Right lung (tissue), 5 donors: Measurements from ENCODE around the gene FBLIM1. TPM values are rescaled to one million over a fixed set of nuclear protein-coding genes. Genes with fewer than 3 reads are reported as not detected.

Source experiments
- DNase-seq, 2 donors: peaks; one replicate each; pipeline ENCODE4 v3.0.0-alpha.2; 2013
- polyA plus RNA-seq, 5 donors: library from polyadenylated mRNA; unstranded; fragments of 120-200 nt; gene quantifications; one replicate each; pipeline versions ENCODE4 v1.2.1 to v1.2.3, GENCODE V29; 2013; ENCODE audit warnings: inconsistent platforms in 1 of 5, low replicate concordance in 1 of 5; ENCODE audit not compliant: insufficient read length in 5 of 5, insufficient read depth in 1 of 5

The FBLIM1 gene
- polyA plus RNA-seq, 5 donors: 49.8 to 97.0 (median 72.9) TPM

DNA sequence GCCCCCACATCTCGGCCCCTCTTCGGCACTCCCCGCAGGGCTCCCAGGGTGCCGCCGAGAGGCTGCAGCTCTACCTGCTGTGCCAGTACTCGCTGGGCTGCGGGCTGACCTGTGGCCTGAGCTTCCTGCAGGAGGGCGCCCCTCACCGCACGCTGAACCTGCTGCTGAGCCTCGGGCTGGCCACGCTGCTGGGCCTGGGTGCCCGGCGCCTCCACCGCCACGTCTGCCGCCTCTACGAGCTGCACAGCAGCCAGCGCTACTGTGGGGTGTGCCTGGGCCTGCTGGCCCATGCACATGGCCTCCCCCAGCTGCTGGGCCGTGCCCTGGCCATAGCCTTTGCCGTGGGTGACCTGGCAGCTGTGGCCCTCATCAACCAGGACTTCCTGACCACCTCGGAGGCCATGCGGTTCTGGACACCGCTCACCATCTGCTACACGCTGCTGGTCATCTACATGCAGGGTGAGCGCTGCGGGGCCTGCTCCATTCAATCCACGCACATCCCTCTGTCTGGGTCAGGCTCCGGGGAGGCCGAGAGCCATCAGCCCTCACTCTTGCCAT lies 14.4 kb upstream of the FBLIM1 start:
- DNase-seq: no peak

DNA sequence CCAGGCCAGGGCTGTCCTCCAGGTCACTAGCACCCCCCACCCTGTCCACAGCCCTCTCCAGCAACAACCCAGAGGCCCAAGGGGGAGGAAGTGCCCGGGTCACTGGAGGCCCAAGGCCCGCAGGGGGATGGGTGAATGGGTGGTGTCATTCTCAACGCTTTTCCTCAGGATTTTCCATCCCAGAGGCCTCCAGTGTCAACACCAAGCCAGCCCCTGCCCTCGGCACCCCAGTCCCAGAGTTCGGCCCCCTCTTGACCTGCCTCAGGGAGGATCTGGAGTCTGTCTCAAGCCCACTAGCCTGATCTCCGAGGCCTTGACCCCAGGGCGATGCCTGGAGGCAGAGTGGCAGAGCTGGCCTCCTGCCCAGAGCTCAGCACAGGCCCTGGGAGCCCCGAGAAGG lies 11.2 kb upstream of the FBLIM1 start:
- no peak for DNase-seq

DNA sequence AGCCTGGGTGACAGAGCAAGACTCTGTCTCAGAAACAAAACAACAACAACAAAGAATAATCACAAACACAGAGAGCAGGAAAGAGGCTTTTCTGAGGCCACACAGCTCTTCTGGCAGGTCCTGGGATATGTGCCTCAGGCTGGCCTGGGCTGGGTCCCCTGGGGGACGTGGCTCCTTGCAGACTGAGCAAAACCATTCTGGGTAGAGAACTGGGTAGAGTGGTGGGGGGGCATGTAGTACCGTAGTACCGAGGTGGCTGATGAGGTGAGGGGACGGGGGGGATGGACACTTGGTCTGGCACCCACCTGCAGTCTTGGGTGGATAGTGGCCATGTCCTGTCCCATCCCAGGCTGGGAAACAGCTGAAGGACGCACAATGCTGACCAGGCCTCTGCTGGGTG lies 10.3 kb upstream of the FBLIM1 start:
- DNase-seq: no peak

DNA sequence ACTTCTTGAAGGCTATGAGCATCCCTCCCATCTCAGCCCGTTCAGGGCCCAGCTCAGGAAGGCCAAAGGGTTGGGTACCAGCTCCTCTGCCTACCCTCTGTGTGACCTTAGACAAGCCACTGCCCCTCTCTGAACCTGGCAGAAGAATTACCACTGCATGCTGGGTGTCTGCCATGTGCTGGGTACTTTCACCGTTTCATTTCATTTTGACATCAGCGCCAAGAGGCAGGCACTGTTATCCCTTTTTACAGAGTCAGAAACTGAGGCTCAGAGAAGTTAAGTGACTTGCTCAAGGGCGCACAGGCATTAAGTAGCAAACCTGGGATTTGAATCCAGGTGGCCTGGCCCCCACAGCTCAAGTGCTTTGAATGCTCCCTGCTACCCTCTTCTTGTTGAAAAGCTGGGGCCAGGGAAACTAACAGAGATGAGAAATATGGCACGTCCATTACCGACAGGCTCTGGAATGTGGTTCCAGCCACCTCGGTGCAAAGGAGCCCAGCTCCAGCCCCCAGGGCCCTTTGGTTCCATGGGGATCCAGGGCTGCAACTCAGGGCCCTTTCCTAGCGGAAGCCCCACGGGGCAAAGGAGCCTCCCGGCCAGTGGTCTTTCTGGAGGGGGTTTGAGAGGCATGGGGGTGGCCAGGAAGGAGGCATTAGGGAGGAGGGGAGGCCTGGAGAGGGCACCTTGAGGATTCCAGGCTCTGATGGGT lies 9.8 kb upstream of the FBLIM1 start:
- DNase-seq: no peak

DNA sequence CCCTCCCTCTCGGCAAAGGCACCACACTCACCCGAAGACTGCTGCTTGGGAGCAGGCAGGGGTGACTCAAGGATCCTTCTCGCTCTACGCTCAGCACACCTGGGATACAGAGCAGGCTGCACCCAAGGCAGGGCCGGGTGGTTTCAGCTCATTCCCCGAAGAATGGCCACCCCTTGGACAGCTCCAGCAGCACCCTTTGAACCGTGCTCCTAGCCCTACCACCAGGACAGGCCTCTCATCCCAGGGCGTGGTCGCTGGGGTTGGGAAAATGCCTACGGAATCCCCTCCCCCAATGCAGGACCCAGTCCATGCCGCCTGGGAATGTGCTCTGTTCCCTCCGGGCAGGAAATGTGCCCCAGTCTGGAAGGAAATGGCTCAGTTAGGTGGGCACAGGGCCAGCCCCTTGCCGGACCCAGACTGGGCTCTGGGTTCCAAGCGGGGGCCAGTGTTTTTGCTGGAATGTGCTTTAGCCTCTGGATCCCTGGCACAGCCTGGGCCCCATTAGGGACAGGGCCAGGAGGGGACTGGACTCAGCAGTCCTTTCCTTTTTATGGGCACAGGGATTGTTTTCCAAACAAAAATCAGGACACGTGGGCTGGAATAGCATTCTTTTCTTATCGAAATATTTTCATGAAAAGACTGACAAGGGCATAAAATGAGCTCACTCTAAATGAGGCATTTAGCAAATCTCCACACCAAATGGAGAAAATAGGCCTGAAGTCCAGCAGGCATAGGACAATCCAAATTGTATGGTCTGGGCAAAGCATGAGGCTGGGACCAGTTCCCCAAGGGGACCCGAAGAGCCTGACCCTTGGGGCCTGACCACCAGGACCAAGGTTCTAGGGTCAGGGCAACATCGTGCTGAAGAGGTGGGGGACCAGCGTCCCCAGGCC lies 8.9 kb upstream of the FBLIM1 start:
- DNase-seq: no peak

DNA sequence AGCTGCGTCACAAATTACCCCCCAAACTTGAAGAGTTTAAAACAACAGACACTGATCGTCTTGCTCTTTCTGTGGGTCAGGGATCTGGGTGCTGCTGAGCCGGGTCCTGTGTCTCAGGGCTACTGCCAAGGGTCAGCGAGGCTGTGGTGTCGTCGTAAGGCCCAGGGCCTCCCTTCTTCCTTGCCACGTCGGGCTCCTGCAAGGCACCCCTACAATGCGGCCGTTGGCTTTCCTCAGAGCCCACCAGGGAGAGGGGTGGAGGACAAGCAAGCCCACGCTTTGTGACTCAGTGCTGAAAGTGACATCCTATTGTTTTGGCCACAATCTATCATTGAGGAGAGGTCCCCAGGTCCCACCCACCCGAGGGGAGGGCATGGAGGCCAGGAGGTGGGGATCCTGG lies 7.7 kb upstream of the FBLIM1 start:
- DNase-seq: no peak

DNA sequence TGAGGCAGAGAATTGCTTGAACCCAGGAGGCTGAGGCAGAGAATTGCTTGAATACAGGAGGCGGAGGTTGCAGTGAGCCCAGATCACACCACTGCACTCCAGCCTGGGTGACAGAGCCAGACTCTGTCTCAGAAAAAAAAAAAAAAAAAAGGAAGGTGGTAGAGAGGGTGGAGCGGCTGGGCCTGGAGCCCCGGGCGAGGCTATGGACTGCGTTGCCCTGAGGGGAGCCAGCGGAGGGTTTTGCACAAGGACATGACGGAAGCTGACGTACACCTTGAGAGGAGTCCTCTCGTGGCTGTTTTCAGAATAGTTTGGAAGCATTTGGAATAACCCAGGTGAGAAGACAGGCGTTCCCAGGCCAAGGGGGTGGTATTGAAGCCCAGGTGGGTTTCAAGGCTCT lies 6.9 kb upstream of the FBLIM1 start:
- DNase-seq: no peak

DNA sequence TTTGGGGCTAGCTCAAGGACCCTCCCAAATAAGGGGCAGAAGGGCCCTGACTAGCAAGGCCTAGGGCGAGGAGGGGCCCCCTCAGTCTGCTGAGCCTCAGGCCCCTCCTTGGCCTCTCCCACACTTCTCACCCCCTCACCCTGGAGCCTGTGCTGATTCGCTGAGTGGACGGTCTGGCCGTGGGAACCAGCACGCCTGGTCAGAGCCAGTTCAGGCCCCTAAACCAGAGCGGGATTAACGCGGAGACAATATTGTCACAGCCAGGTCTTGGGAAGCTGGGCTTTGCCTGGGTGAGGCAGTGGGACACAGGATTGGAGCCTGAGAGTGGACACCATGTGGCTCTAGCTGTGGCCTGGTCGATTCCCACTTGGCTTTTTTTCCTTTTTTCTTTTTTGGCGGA lies 4.8 kb upstream of the FBLIM1 start:
- DNase-seq: no peak

DNA sequence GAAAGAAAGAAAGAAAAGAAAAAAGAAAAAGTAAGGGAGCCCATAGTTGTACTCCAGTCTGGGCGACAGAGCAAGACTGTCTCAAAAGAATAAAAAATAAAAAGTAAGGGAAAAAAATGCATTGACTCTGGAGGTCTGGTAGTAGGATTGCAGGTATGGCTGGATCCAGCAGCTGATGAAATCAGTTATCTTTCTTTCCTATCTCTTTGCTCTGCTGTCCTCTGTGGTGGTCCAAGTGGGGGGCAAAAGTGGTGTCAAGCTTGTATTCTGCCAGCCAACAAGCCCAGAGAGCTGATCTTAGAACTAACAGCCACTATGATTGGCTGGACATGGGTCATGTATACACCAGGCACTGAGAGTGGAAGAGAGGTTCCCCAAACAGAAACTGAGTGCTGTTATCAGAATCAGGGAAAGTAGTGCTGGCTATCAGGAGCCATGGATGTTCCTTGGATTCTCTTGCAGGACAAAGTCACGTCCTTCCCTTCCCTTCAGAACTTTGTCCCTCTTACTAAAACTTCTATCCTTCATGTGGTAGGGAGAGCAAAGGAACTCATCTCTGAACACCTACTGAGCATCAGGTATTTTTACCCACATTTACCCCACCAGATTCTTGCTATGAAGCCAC lies 3.5 kb upstream of the FBLIM1 start:
- no peak for DNase-seq

DNA sequence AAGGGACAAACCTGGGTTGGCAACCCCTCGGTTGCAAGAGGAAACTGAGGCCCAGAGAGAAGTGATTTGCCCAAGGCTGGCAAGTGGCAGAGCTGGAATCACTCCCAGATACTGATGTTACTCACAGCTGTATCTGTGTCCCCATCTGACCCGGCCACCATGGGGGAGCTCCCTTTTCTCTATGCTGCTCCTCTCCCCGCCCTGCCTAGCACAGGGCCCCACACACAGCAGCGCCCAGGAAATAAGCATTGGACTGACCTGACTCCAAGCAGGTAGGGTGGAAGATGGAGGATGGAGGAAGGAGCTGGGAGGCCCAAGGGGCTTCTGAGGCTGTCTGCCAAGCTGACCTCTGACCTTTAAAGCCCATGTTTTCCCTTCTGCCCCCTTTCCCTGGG lies 3.0 kb upstream of the FBLIM1 start:
- no peak for DNase-seq

DNA sequence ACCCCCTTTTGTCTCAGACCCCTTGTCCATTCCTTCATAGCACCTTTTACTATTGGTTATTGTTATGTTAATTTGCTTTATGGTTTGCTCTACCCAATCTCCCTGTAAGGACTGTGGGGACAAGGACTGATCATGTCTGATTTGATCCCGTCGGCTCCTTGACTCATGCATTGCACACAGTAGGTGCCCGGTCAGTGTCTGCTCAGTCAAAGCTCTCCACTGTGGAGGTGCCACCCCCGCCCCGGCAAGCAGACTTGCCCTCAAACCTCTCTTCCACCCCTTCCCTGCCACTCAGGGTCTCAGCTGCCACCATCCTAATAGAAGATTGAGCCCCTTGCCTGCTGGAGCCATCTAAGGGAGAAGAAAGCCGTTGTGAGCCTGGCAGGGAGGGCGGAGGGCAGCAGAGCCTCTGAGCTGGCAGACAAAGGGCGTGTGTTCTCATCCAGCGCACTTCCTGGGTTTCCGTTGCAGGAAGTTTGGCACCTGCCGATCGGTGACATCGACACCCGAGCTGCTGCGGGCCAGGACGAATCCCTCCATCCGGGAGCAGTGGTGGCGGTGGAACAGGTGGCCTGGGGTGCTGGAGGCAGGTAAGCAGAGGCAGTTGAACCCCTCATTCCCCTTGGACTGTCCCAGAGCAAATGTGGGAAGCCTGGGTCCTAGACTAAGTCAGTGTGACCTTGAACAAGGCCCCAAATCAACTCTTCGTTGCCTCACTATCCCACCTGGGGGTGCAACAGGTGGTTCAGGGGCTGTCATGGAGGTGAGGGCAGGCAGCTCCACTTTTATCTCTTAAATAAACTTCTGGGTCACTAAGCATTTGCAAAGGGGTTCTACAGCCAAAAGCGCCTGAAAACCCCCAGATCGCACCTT lies 2.2 kb upstream of the FBLIM1 start:
- no peak for DNase-seq

DNA sequence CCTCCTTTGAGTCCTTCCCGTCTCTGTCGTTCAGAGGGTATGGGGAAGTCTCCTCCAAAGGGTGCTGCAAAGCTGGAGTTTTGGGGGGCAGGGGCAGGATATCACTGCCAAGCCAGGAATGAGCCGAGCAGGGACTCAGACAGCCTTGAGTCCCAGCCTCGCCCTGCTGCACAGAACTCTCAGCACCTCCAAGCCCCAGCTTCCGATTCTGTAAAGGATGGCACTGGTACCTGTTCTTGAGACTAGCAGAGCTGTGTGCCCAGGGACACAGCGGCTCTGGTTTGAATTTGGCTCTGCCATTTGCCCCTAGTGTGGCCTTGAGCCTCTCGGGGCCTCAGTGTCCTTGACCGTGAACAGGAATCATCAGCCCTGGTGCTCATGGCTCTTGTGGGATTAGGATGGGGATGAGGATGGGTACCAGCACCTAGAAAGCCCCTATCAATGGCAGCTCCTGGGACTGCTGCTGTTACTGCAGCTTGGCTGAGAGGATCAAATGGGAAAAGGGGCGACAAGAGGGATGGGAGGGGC lies 1.5 kb upstream of the FBLIM1 start:
- DNase-seq: no peak

DNA sequence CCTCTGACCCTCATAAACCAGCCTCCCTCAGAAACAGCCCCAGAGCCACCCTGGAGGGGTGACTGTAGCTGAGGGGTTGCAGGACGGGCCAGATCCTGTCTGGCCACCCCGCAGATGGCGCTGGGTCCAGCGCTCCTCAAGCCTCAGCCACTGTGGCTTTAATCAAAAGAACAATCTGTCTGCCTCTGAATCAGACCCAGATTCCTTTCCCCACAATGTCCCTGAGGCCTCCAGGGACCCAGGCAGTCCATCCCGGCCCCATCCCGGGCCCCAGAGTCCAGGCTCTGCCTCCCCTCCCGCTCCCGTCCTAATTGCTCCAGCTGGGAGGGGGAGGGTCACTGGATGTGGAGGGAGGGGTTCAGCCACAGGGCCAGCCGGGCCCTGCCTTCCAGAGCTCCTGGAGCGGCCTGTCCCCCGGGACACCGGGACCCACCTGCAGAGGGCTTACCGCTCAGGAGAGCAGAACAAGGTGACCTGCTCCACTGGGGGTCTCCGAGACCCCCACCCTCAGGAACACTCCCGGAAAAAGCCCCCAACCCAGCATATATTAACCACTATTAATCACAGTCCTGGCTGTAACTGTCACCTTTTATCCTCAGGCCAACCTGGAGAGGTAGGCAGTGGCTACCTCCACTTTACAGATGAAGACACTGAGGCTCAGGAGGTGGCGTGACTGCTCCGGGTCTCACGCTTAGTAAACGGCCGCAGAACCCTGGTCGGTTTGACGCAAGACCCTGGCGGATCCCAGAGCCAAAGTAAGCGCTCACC lies 836 bp upstream of the FBLIM1 start:
- DNase-seq: no peak

DNA sequence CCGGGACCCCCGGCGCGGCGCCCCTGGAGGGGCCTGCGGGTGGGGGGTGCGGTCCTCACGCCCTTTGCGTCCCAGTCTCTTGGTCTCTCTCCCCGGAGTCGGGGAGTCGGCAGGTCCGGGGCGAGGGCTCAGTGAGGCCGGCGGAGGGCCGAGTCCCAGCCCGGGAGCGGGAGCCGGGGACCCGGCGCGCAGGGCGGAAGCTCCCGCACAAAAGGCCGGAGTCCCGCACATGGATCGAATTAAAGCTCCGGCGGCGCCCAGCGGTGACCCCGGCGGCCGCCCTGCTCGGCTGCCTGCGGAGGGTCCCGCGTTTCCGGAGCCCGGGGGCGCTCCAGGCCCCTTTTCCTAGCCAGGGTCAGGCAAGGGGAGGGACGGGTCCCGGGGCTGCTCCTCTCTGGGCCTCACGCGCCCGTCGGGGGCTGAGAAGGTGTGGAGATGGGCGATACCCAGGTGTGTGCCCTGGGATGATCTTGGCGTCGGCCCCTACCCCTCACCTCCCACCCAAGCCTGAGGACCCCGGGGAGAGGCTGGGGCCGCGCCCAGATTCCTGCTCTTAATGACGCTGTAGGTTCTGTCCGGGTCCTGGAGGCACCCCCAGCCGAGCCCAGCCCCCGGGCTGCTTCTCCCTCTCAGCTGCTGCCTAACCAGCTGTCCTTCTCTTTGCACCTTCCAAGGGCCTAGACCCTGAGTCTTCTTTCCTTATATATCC lies 512 bp downstream of the FBLIM1 start:
- DNase-seq: no peak

DNA sequence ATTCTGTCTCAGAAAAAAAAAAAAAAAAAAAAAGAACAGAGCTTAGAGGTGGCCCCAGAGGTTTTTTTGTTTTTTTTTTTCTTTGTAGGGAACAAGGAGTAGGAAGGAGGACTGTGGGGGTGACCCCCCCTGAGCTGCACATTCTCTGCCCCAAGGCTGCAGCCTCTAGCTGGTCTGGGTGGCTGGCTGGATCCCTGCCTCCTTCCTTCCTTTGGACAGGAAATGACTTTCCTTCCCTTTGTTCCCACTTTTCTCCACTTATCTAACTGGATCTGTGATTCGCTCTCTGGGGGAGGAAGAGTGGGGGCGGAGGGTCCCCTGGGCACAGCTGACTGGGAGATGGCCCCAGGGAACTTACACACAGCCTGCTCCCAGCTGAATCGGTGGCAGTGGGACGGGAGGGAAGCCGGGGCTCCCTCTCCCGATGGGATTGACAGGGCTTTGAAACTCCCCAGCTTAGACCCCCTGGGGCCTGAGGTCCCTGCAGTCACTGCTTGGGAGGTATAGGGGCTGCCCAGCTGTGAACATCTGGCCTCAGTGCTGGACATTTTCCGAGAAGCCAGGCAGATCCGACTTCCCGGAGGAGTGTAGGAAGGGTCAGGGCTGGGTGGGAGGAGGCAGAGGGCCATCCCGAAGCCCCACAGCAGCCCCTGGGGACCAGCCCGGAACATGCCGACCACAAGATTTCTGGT lies 2.1 kb downstream of the FBLIM1 start:
- DNase-seq: peak; percentile 93 to 94

DNA sequence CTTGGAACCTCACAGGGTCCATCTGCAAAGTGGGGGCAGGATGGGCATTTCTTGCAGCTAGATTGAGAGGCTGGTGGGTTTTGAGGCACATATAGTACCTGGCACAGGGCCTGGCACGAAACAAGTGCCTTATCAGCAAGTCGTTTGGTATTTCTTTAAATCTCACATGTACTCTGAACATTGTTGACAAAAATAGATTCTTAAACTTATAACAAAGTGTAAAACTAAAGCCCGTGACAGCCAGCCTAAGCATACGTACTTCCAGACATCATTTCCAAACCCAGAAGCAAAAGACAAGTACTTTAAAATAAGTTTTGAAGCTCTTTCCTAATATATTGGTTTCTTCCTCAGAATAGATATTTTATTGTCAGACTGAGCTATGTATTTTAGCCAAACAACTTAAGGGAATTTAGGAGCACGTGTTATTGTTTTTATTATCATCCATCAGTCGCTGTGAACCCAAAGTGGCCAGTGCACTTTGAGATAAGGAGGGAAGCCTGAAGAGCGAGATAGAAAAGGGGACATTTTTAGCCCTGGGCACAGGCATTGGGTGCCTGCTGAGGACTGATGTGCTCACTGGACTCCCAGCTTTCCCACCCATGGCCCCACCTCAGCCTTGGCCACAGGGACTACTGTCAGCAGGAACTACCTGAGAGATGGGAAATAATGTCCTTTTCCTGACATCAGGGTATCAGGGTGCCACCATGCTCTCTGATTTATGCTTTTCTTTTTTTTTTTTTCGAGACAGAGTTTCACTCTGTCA lies 3.0 kb downstream of the FBLIM1 start:
- peak in 1 of 2 donors; percentile 38 for DNase-seq

DNA sequence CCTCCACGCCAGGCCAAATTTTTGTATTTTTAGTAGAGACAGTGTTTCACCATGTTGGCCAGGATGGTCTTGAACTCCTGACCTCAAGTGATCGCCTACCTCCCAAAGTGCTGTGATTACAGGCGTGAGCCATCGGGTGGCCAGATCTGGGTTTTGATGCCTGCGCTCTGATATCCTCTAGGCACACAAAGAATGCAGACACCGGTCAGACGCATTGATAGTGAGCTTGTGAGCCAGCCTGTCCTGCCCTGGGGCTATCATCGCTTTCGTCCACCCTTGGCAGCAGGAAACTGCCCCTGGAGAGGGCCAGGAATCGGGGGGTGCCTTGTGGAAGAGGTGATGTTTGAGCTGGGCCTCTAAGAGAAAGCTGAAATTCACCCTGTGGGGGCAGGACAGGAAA lies 4.0 kb downstream of the FBLIM1 start:
- DNase-seq: no peak

DNA sequence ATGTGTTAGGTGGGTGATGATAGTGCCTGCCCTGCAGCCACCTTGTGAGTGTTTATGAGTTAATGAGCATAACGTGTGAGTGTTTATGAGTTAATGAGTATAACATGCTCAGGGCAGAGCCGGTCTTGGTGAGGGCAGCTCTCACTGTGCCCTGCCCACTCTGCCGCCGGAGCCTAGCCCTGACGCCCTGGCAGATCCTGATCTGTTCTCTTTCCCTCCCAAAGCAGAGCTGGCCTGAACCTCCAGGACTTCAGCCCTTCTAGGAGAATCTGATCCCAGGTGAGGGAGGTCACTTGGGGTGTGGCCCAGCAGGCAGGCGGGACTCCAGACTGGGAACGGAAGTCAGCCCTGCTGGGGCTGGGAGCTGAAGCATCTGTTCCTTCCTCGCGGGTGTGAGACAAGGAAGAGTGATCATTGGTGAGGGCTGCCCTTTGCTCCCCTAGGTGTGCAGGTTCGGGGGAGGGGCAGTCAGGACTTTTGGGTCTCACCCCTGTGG lies 5.7 kb downstream of the FBLIM1 start:
- DNase-seq: no peak
